ENCODE results near the gene SLC12A7.
"Not testable (repeated sequence)": the region's sequence is repeated elsewhere in the genome, so short reads cannot be mapped to it uniquely, and the experiment has no call there.

The SLC12A7 gene

DNA sequence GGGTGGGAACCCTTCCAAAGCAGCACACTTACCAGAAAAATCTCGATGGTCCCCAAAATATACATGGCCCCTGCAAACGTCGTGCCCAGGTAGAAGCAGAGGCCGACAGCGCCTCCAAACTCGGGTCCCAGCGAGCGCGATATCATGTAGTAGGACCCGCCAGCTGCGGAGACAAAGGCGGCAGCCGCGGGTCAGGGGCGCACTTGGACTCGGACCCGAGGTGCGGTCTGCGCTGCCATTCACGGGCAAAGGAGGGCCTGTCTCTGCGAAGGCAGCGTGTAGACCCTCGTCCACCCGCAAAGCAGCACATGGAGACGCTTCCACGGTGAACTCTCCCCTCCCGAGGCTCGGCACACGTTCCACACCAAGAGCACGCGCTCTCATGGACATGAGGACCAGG is 25.0 kb downstream of the SLC12A7 start:
- Histone ChIP-seq H3K4me3 (ENCODE audit: low read length) (no peak overlapping the region), H3K27me3 (ENCODE audit: control insufficient read depth, insufficient read depth, low read length) (no peaks in the 10 kb centered on the region), H3K9me3 (ENCODE audit: control insufficient read depth, low read depth, low read length) (no peaks in the 10 kb centered on the region), H3K4me1 (ENCODE audit: control insufficient read depth, low read depth, low read length) (no peaks in the 10 kb centered on the region), H3K36me3 (ENCODE audit: control insufficient read depth, low read depth, low read length) (peaks cover 15% of the 10 kb centered on the region), H3K9ac (ENCODE audit: low read length) (no peak overlapping the region), H3K27ac (ENCODE audit: low read length) (no peak overlapping the region)

DNA sequence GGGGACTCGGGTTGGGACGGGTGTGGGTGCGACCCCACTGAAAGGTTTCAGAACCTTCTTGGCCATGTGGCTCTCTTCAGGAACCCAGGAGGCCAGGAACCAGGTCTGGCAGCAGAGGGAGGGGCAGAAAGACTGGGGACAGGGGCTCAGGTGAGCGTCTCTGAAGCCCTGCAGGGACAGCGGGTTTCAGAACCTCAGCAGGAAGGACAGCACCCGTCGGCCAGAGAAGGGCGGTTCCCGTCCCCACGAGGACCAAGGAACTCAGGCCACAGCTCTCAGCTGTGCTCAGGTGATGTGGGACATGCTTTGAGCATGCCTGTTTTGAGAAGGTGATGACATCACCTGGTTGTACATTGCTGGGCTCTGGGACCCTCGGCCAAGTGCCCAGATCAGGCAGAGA is 25.7 kb downstream of the SLC12A7 start:
- Histone ChIP-seq H3K36me3 (ENCODE audit: control insufficient read depth, low read depth, low read length) (peaks cover 14% of the 10 kb centered on the region), H3K27ac (ENCODE audit: low read length) (no peak overlapping the region), H3K9ac (ENCODE audit: low read length) (no peak overlapping the region), H3K9me3 (ENCODE audit: control insufficient read depth, low read depth, low read length) (no peaks in the 10 kb centered on the region), H3K4me3 (ENCODE audit: low read length) (no peak overlapping the region), H3K4me1 (ENCODE audit: control insufficient read depth, low read depth, low read length) (no peaks in the 10 kb centered on the region), H3K27me3 (ENCODE audit: control insufficient read depth, insufficient read depth, low read length) (no peaks in the 10 kb centered on the region)

DNA sequence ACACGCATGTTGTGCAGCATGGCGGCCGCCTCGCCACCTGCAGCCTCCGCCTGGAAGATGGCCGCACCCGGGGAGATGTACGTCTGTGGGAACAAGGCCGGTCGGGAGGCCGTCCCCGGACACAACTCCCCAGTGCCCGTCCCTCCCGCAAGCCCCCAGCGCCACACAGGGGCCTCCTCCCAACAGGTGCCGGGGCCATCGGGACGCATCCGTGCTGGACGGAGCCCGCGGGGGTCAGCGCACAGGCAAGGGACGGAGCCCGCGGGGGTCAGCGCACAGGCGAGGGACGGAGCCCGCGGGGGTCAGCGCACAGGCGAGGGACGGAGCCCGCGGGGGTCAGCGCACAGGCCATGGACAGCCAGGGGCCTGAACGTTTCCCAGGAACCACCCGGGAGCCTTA is 26.5 kb downstream of the SLC12A7 start:
- H3K4me1 ChIP-seq (ENCODE audit: control insufficient read depth, low read depth, low read length) = no peaks in the 10 kb centered on the region
- peaks cover 13% of the 10 kb centered on the region for H3K36me3 ChIP-seq (ENCODE audit: control insufficient read depth, low read depth, low read length)
- no peak overlapping the region for H3K4me3 ChIP-seq (ENCODE audit: low read length)
- H3K27me3 ChIP-seq (ENCODE audit: control insufficient read depth, insufficient read depth, low read length) = no peaks in the 10 kb centered on the region
- no peak overlapping the region for H3K9ac ChIP-seq (ENCODE audit: low read length)
- no peak overlapping the region for H3K27ac ChIP-seq (ENCODE audit: low read length)
- H3K9me3 ChIP-seq (ENCODE audit: control insufficient read depth, low read depth, low read length) = no peaks in the 10 kb centered on the region

DNA sequence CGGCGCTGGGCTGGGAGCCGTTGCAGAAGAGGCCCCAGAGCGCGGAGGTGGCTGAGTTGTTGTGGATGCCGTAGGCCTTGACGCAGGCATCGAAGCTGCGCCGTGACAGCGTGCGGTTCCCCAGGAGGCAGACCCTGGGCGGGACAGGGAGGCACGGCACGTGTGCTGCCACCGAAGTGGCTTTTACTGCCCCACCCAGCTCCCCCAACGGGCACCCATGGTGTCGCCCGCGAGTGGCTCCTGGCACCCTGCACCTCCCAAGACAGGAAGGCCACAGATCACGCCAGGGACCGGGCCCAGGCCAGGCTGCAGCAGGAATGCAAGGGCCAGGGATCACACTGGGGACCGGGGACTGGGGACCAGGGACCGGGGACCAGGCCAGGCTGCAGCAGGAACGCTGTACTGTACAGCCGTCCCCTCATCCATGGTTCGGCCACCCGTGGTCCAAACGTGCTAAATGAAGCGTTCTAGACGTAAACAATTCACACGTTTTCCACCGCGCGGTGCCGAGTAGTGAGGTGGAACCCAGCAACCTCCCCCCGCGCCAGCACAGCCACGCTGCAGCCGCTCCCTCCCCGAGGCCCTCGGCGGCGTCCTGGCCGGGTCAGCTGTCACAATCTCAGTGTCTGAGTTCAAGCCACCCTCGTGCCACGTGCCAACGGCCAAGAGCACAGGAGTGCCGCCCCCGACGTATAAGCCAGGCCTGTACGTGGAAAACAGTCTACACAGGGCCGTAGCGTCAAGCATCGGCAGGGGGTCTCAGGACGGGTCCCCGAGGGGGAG is 27.8 kb downstream of the SLC12A7 start:
- Histone ChIP-seq H3K9me3 (ENCODE audit: control insufficient read depth, low read depth, low read length) (no peaks in the 10 kb centered on the region), H3K4me3 (ENCODE audit: low read length) (no peak overlapping the region), H3K27me3 (ENCODE audit: control insufficient read depth, insufficient read depth, low read length) (no peaks in the 10 kb centered on the region), H3K27ac (ENCODE audit: low read length) (no peak overlapping the region), H3K9ac (ENCODE audit: low read length) (no peak overlapping the region), H3K36me3 (ENCODE audit: control insufficient read depth, low read depth, low read length) (peaks cover 20% of the 10 kb centered on the region), H3K4me1 (ENCODE audit: control insufficient read depth, low read depth, low read length) (no peaks in the 10 kb centered on the region)

DNA sequence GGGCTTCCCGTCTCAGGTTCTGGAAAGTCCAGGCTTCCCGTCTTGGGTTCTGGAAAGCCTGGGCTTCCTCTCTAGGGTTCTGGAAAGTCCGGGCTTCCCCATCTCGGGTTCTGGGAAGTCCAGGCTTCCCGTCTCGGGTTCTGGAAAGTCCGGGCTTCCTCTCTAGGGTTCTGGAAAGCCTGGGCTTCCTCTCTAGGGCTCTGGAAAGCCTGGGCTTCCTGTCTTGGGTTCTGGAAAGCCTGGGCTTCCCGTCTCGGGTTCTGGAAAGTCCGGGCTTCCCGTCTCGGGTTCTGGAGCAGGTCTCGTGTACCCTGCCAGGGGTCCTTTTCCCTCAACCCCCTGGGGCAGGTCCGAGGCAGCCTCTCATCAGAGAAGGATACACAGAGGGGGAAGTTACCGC is 28.8 kb downstream of the SLC12A7 start:
- H3K27ac ChIP-seq (ENCODE audit: low read length); H3K27me3 ChIP-seq (ENCODE audit: control insufficient read depth, insufficient read depth, low read length); H3K9ac ChIP-seq (ENCODE audit: low read length); H3K4me3 ChIP-seq (ENCODE audit: low read length); H3K4me1 ChIP-seq (ENCODE audit: control insufficient read depth, low read depth, low read length); H3K9me3 ChIP-seq (ENCODE audit: control insufficient read depth, low read depth, low read length): not testable (repeated sequence)
- peaks cover 22% of the 10 kb centered on the region for H3K36me3 ChIP-seq (ENCODE audit: control insufficient read depth, low read depth, low read length)

DNA sequence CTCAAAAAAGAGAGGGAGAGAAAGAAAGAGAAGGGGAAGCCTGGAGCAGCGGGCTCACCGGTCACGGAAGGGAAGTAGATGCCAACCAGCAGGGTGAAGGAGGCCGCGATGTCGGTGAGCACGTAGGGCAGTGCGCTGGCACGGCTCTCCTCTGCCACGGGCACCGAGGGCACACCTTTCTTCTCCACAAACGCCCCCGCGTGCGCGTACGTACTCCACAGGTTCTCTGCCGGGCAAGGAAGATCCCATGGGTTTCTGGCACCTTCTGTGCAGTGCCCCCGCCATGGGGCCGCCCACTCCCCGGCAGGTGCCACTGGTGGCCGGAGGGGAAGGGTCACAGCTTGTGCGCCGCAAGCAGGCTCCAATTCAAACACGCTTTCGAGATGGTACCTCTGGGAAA is 30.3 kb downstream of the SLC12A7 start:
- Histone ChIP-seq H3K27ac (ENCODE audit: low read length) (no peak overlapping the region), H3K36me3 (ENCODE audit: control insufficient read depth, low read depth, low read length) (peaks cover 18% of the 10 kb centered on the region)

DNA sequence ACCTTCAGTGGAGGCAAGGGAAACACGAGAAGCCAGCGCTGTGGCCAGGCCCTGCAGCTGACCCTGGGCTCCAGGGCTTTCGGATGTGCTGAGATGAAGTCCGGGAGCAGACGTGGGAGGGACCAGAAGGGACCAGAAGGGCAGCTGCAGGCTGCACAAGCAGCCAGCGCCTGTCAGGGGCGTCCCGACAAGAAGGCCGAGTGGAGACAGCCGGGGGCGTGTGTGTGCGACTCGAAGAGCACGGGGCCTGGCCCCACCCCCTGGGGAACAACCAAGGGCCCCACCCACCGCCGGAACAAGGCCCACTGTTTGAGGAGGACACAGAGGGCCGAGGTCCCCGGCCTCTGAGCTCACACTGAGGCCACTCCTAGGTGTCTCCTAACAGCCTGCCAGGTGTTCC is 31.4 kb downstream of the SLC12A7 start:
- Histone ChIP-seq H3K9ac (ENCODE audit: low read length) (no peak overlapping the region), H3K9me3 (ENCODE audit: control insufficient read depth, low read depth, low read length) (no peaks in the 10 kb centered on the region), H3K27me3 (ENCODE audit: control insufficient read depth, insufficient read depth, low read length) (no peaks in the 10 kb centered on the region), H3K27ac (ENCODE audit: low read length) (no peak overlapping the region), H3K36me3 (ENCODE audit: control insufficient read depth, low read depth, low read length) (peaks cover 25% of the 10 kb centered on the region), H3K4me1 (ENCODE audit: control insufficient read depth, low read depth, low read length) (no peaks in the 10 kb centered on the region), H3K4me3 (ENCODE audit: low read length) (no peak overlapping the region)

More for the DNA sequence above, 30.3 kb downstream of the SLC12A7 start:
- no peaks in the 10 kb centered on the region for H3K9me3 ChIP-seq (ENCODE audit: control insufficient read depth, low read depth, low read length)
- no peaks in the 10 kb centered on the region for H3K4me1 ChIP-seq (ENCODE audit: control insufficient read depth, low read depth, low read length)
- H3K4me3 ChIP-seq (ENCODE audit: low read length) = no peak overlapping the region
- H3K27me3 ChIP-seq (ENCODE audit: control insufficient read depth, insufficient read depth, low read length) = no peaks in the 10 kb centered on the region
- no peak overlapping the region for H3K9ac ChIP-seq (ENCODE audit: low read length)

DNA sequence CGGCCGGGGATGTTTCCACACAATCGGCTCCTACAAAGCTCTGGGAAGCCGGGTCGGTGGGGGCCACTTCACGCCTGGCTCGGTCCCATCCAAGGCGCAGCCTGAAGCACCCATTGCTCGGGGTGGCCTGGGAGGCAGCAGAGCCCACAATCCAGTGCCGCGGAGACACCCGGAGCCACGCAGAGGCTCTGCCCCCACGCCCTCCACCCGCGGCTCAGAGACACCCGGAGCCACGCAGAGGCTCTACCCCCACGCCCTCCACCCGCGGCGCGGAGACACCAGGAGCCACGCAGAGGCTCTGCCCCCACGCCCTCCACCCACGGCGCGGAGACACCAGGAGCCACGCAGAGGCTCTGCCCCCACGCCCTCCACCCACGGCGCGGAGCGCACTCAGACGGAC is 31.9 kb downstream of the SLC12A7 start:
- H3K27me3 ChIP-seq (ENCODE audit: control insufficient read depth, insufficient read depth, low read length) = no peaks in the 10 kb centered on the region
- no peaks in the 10 kb centered on the region for H3K4me1 ChIP-seq (ENCODE audit: control insufficient read depth, low read depth, low read length)
- no peak overlapping the region for H3K27ac ChIP-seq (ENCODE audit: low read length)
- no peak overlapping the region for H3K9ac ChIP-seq (ENCODE audit: low read length)
- no peak overlapping the region for H3K4me3 ChIP-seq (ENCODE audit: low read length)
- no peaks in the 10 kb centered on the region for H3K9me3 ChIP-seq (ENCODE audit: control insufficient read depth, low read depth, low read length)
- H3K36me3 ChIP-seq (ENCODE audit: control insufficient read depth, low read depth, low read length) = peaks cover 25% of the 10 kb centered on the region

DNA sequence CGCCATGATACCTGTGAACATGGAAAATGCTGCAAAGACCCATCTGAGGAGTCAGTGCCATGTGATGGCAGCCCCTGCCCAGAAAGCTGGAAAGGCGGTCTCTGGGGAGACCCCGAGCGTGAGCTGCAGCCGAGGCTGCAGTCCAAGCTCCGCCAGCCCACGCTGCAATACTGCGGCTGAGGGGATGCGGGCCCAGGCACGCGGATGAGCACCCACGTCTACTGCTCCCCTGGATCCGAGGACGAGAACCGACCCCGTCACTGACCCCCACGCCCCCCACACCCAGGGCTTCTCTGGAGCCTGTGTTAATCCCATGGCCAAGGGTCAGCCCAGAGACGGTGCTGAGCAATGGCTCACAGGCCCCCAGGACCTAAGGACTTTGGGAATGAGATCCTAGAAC is 32.4 kb downstream of the SLC12A7 start:
- no peaks in the 10 kb centered on the region for H3K27me3 ChIP-seq (ENCODE audit: control insufficient read depth, insufficient read depth, low read length)
- H3K9me3 ChIP-seq (ENCODE audit: control insufficient read depth, low read depth, low read length) = no peaks in the 10 kb centered on the region
- no peak overlapping the region for H3K27ac ChIP-seq (ENCODE audit: low read length)
- no peak overlapping the region for H3K9ac ChIP-seq (ENCODE audit: low read length)
- no peaks in the 10 kb centered on the region for H3K4me1 ChIP-seq (ENCODE audit: control insufficient read depth, low read depth, low read length)
- no peak overlapping the region for H3K4me3 ChIP-seq (ENCODE audit: low read length)
- H3K36me3 ChIP-seq (ENCODE audit: control insufficient read depth, low read depth, low read length) = peaks cover 25% of the 10 kb centered on the region

DNA sequence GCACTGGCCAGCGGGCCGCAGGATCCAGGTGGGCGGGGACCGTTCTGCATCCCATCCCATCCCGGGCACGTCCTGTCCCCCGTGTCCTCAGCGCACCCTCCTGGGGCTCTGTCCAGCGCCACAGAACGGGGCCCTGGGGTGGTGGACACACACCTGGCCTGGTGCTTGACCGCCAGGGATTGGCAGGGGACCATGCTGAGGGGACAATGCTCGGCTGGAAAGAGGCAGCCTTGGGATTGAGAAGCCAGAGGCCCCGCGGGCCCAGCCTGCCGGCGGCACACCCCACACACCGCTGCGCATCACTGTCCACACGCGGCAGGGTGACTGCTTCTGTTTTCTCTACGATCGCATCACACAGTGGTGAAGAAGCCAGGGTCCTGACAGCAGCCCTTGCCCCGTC is 33.0 kb downstream of the SLC12A7 start:
- H3K4me1 ChIP-seq (ENCODE audit: control insufficient read depth, low read depth, low read length) = no peaks in the 10 kb centered on the region
- no peak overlapping the region for H3K9ac ChIP-seq (ENCODE audit: low read length)
- H3K36me3 ChIP-seq (ENCODE audit: control insufficient read depth, low read depth, low read length) = peaks cover 25% of the 10 kb centered on the region
- no peak overlapping the region for H3K4me3 ChIP-seq (ENCODE audit: low read length)
- H3K27me3 ChIP-seq (ENCODE audit: control insufficient read depth, insufficient read depth, low read length) = no peaks in the 10 kb centered on the region
- no peak overlapping the region for H3K27ac ChIP-seq (ENCODE audit: low read length)
- no peaks in the 10 kb centered on the region for H3K9me3 ChIP-seq (ENCODE audit: control insufficient read depth, low read depth, low read length)

DNA sequence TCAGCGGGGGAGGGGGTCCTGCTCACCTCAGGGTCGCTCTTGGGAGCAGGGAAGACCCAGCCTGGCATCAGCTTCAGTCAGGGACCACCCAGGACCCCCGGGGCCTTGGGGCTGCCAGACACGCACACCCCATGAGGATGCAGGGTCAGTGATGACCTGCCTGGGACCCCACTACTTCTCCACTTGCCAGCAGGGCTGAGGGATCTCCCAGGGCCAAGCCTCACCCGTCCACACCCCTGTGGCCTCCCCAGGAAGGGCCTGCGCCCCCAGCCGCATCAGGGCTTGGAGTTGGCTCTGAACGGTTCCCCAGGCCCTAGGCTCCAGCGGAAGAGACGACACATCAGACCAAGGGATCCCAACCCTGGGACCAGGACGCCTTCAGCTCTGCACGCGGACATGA is 33.7 kb downstream of the SLC12A7 start:
- Histone ChIP-seq H3K4me3 (ENCODE audit: low read length) (no peak overlapping the region), H3K27me3 (ENCODE audit: control insufficient read depth, insufficient read depth, low read length) (no peaks in the 10 kb centered on the region), H3K9me3 (ENCODE audit: control insufficient read depth, low read depth, low read length) (no peaks in the 10 kb centered on the region), H3K36me3 (ENCODE audit: control insufficient read depth, low read depth, low read length) (peaks cover 25% of the 10 kb centered on the region), H3K9ac (ENCODE audit: low read length) (no peak overlapping the region), H3K27ac (ENCODE audit: low read length) (no peak overlapping the region), H3K4me1 (ENCODE audit: control insufficient read depth, low read depth, low read length) (no peaks in the 10 kb centered on the region)

DNA sequence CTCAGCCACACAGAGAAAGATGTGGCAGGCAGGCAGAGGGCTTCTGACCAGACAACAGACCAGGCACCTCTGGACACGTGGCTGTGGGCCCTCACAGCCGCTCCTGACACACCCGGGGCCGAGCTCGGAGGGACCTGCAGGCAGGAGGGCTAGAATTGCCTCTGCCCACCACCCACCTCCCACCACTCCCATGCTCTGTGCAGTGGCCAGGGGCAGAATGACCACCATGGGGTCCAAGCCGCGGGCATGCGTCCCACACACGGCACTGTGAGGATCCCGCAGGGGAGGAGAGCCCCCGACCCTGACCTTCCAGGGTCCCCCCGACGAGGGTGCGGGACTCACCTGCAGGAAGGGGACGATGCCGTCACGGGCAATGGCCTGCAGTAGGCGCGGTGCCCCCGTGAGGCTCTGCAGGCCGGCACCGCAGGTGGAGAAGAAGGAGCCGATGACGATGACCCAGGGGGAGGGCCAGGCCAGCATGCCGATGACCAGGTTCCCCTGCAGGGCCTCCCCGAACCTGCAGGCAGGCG is 34.3 kb downstream of the SLC12A7 start:
- Histone ChIP-seq H3K9ac (ENCODE audit: low read length) (no peak overlapping the region), H3K27ac (ENCODE audit: low read length) (no peak overlapping the region), H3K9me3 (ENCODE audit: control insufficient read depth, low read depth, low read length) (no peaks in the 10 kb centered on the region), H3K4me1 (ENCODE audit: control insufficient read depth, low read depth, low read length) (no peaks in the 10 kb centered on the region), H3K36me3 (ENCODE audit: control insufficient read depth, low read depth, low read length) (peaks cover 25% of the 10 kb centered on the region), H3K27me3 (ENCODE audit: control insufficient read depth, insufficient read depth, low read length) (no peaks in the 10 kb centered on the region), H3K4me3 (ENCODE audit: low read length) (no peak overlapping the region)

Data from iPS-18a (cell line).